Keratinocyte (primary cell): ENCODE measurements around the gene NPAS3. TPM values are rescaled to one million over a fixed set of nuclear protein-coding genes. Genes with fewer than 3 reads are reported as not detected.

Source experiments
- DNase-seq: peaks from one replicate; pipeline ENCODE4 v3.0.0-alpha.2; 2011; ENCODE audit warnings: low read depth, missing footprints, low spot score
- FAIRE-seq: peaks from 2 replicates; lab custom pipeline; 2011; peaks lifted over from hg19 to GRCh38; lab: Jason Lieb, UNC
- H2AFZ ChIP-seq: 2 replicates; pipeline ENCODE4 v1.6.0; 2012; ENCODE audit warnings: low read length, control low read depth, inconsistent platforms; ENCODE audit not compliant: control insufficient read depth
- H3K27ac ChIP-seq: 2 replicates; pipeline ENCODE4 v1.5.1; 2011; ENCODE audit warnings: low read length; ENCODE audit not compliant: control insufficient read depth, insufficient read depth
- H3K27me3 ChIP-seq: 3 replicates; pipeline ENCODE4 v1.6.0; 2011; ENCODE audit warnings: low read length; ENCODE audit not compliant: control insufficient read depth, insufficient read depth; ENCODE audit errors: extremely low read depth
- H3K36me3 ChIP-seq, 2 experiments: 2 replicates in 1 of 2; 3 replicates in 1 of 2; pipeline ENCODE4 v1.5.1; 2011; ENCODE audit warnings: low read length in 2 of 2, mild to moderate bottlenecking in 1 of 2; ENCODE audit not compliant: control insufficient read depth in 2 of 2, insufficient read depth in 2 of 2; ENCODE audit errors: extremely low read depth in 1 of 2
- H3K4me1 ChIP-seq: 3 replicates; pipeline ENCODE4 v1.5.1; 2011; ENCODE audit warnings: low read length; ENCODE audit not compliant: control insufficient read depth, insufficient read depth; ENCODE audit errors: extremely low read depth
- H3K4me2 ChIP-seq: 3 replicates; pipeline ENCODE4 v1.6.0; 2011; ENCODE audit warnings: low read depth, low read length; ENCODE audit not compliant: control insufficient read depth, insufficient read depth; ENCODE audit errors: extremely low read depth
- H3K4me3 ChIP-seq, 3 experiments: fragments of 200-600 bp in 1 of 3; sonication (generic) in 1 of 3; 2 replicates in 2 of 3; 3 replicates in 1 of 3; pipeline ENCODE4 v1.5.1; 2011 to 2016; ENCODE audit warnings: low read length in 3 of 3, mild to moderate bottlenecking in 3 of 3, control low read depth in 2 of 3, inconsistent platforms in 1 of 3, low read depth in 1 of 3, mixed read lengths in 1 of 3, mixed run types in 1 of 3, moderate library complexity in 1 of 3; ENCODE audit not compliant: control insufficient read depth in 2 of 3, insufficient read depth in 2 of 3; ENCODE audit errors: extremely low read depth in 1 of 3
- H3K79me2 ChIP-seq: 2 replicates; pipeline ENCODE4 v1.6.0; 2012; ENCODE audit warnings: low read length; ENCODE audit not compliant: control insufficient read depth, insufficient read depth
- H3K9ac ChIP-seq: 3 replicates; pipeline ENCODE4 v1.6.0; 2011; ENCODE audit warnings: low read length; ENCODE audit not compliant: control insufficient read depth, insufficient read depth; ENCODE audit errors: extremely low read depth
- H3K9me1 ChIP-seq: 3 replicates; pipeline ENCODE4 v1.6.0; 2011; ENCODE audit warnings: low read length; ENCODE audit not compliant: control insufficient read depth, insufficient read depth; ENCODE audit errors: extremely low read depth
- H3K9me3 ChIP-seq: 2 replicates; pipeline ENCODE4 v1.5.1; 2012; ENCODE audit warnings: low read depth, low read length; ENCODE audit not compliant: control insufficient read depth
- H4K20me1 ChIP-seq: 3 replicates; pipeline ENCODE4 v1.6.0; 2011; ENCODE audit warnings: low read length; ENCODE audit not compliant: control insufficient read depth, insufficient read depth; ENCODE audit errors: extremely low read depth
- EZH2 ChIP-seq: IDR thresholded peaks from one replicate; pipeline ENCODE4 v1.6.1; 2012; ENCODE audit warnings: inconsistent platforms, mild to moderate bottlenecking, low read length, moderate library complexity
- dilution Hi-C: fragments of 300-500 bp; cut with MboI; formaldehyde crosslinking; loops from one replicate; pipeline ENCODE4 v1.7.0; 2020; ENCODE audit warnings: low sequenced_read_pairs; ENCODE audit not compliant: extremely low pct_ligation_motif_present
- polyA plus RNA-seq, 5 experiments: library from polyadenylated mRNA; depleted of rRNA in 3 of 5; stranded (reverse) in 3 of 5; stranded (forward) in 1 of 5; unstranded in 1 of 5; fragments of >200 nt; gene quantifications; 1 replicate in 1 of 5; 2 replicates in 3 of 5; 3 replicates in 1 of 5; pipeline versions ENCODE4 v1.2.1 to v1.2.3, GENCODE V29; 2011 to 2012; ENCODE audit warnings: missing spikeins in 2 of 5, low read depth in 1 of 5, low replicate concordance in 1 of 5
- TF ChIP-seq, protein P1 (sequence below), 3 experiments: IDR thresholded peaks in 1 of 3; conservative IDR thresholded peaks in 1 of 3; optimal IDR thresholded peaks in 1 of 3; 2 replicates in 2 of 3; 3 replicates in 1 of 3; pipeline versions ENCODE3 to v1.5.1; 2011; ENCODE audit warnings: low read length in 3 of 3, mild to moderate bottlenecking in 3 of 3, moderate library complexity in 2 of 3, control low read depth in 1 of 3, inconsistent platforms in 1 of 3; ENCODE audit not compliant: insufficient read depth in 2 of 3; ENCODE audit errors: extremely low read depth in 1 of 3

NPAS3 gene
- polyA plus RNA-seq, 1 donor (not counting 4 experiments of a cell fraction or from before 2014, with no cell fraction given) = 0.07 TPM

GRCh38 chr14:33484264-33484663 lies 545.6 kb downstream of the NPAS3 start:
- Histone ChIP-seq H4K20me1 (no peaks in the 10 kb centered on the region), H3K4me1 (no peaks in the 10 kb centered on the region), H3K9ac (no peak overlapping the region), H3K27ac (no peak overlapping the region), H3K4me3 (no peak overlapping the region), H3K79me2 (no peaks in the 10 kb centered on the region), H3K4me2 (no peak overlapping the region), H3K9me1 (no peaks in the 10 kb centered on the region), H3K9me3 (no peaks in the 10 kb centered on the region), H2AFZ (no peak overlapping the region), H3K36me3 (no peaks in the 10 kb centered on the region), H3K27me3 (no peaks in the 10 kb centered on the region)
- dilution Hi-C loops = no loop called here
- FAIRE-seq (no peak), DNase-seq (no peak)
- TF ChIP-seq, protein P1, sequence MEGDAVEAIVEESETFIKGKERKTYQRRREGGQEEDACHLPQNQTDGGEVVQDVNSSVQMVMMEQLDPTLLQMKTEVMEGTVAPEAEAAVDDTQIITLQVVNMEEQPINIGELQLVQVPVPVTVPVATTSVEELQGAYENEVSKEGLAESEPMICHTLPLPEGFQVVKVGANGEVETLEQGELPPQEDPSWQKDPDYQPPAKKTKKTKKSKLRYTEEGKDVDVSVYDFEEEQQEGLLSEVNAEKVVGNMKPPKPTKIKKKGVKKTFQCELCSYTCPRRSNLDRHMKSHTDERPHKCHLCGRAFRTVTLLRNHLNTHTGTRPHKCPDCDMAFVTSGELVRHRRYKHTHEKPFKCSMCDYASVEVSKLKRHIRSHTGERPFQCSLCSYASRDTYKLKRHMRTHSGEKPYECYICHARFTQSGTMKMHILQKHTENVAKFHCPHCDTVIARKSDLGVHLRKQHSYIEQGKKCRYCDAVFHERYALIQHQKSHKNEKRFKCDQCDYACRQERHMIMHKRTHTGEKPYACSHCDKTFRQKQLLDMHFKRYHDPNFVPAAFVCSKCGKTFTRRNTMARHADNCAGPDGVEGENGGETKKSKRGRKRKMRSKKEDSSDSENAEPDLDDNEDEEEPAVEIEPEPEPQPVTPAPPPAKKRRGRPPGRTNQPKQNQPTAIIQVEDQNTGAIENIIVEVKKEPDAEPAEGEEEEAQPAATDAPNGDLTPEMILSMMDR (optimal IDR thresholded peaks at IDR 0.05 in 1 of 3, IDR thresholded peaks at IDR 0.05 in 1 of 3, conservative IDR thresholded peaks at IDR 0.05 in 1 of 3; ENCODE audit: extremely low read depth in 1 of 3, insufficient read depth in 2 of 3, low read length in 3 of 3) = no peak
- TF ChIP-seq EZH2 = no peak

DNA sequence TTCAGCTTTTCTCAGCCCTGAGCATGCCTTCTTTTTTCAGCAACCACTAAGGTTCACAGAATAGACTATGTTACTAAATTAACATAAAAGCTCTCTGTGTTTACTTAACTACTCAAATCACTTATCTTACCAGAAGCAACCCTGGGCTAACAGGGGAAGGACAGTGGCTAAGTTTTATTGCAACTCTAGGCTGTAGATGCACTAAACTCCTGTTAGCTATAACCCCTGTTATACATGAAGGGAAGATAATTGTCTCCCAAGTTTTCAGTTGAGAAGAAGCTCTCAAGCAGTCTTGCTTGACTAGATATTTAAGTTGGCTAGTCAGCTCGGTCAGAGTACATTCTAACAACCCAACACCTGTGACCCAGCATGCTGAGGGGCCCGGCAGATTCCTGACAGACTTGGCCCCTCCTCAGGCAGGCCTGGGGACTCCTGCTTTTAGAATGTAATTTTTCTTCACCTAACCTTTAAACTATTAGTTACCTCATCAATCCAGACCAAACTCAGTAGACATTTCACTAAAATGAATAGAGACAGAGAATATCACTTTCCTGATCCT lies 547.7 kb downstream of the NPAS3 start:
- no peaks in the 10 kb centered on the region for H3K9me3 ChIP-seq
- TF ChIP-seq, protein P1 (optimal IDR thresholded peaks at IDR 0.05 in 1 of 3, IDR thresholded peaks at IDR 0.05 in 1 of 3, conservative IDR thresholded peaks at IDR 0.05 in 1 of 3; ENCODE audit: extremely low read depth in 1 of 3, insufficient read depth in 2 of 3, low read length in 3 of 3) = no peak
- TF ChIP-seq EZH2 = no peak
- no peaks in the 10 kb centered on the region for H3K27me3 ChIP-seq
- H4K20me1 ChIP-seq = no peaks in the 10 kb centered on the region
- no peak for FAIRE-seq
- dilution Hi-C loops = no loop called here
- H2AFZ ChIP-seq = no peak overlapping the region
- H3K36me3 ChIP-seq = no peaks in the 10 kb centered on the region
- DNase-seq = no peak
- no peak overlapping the region for H3K9ac ChIP-seq
- H3K4me3 ChIP-seq = no peak overlapping the region
- no peaks in the 10 kb centered on the region for H3K79me2 ChIP-seq
- H3K9me1 ChIP-seq = no peaks in the 10 kb centered on the region
- H3K4me1 ChIP-seq = no peaks in the 10 kb centered on the region
- no peak overlapping the region for H3K4me2 ChIP-seq
- H3K27ac ChIP-seq = no peak overlapping the region
